ENCODE measurements around the gene DHX34. TPM values are rescaled to one million over a fixed set of nuclear protein-coding genes. Genes with fewer than 3 reads are reported as not detected.
"Not testable (repeated sequence)": the region's sequence is repeated elsewhere in the genome, so short reads cannot be mapped to it uniquely, and the experiment has no call there.

The DHX34 gene
- total RNA-seq, 2 experiments from 2014 or later, result 17.4 to 19.5 TPM

- not testable (repeated sequence) for H3K27me3 Mint-ChIP-seq
- peaks cover 10% of the 10 kb centered on the region for H3K36me3 Mint-ChIP-seq
Observed at GRCh38 chr19:47386582-47386981, 37.5 kb downstream of the DHX34 start.

GRCh38 chr19:47387623-47388022 lies 38.5 kb downstream of the DHX34 start:
- not testable (repeated sequence) for H3K27ac Mint-ChIP-seq, H3K4me3 Mint-ChIP-seq, H3K36me3 Mint-ChIP-seq, H3K27me3 Mint-ChIP-seq, H3K9me3 Mint-ChIP-seq, DNase-seq
- peaks cover 11% of the 10 kb centered on the region for H3K4me1 Mint-ChIP-seq

More at GRCh38 chr19:47386582-47386981, 37.5 kb downstream of the DHX34 start:
- not testable (repeated sequence) for H3K27ac Mint-ChIP-seq, DNase-seq, H3K9me3 Mint-ChIP-seq, H3K4me3 Mint-ChIP-seq
- H3K4me1 Mint-ChIP-seq, result peaks cover 14% of the 10 kb centered on the region

GRCh38 chr19:47388721-47389120 lies 39.6 kb downstream of the DHX34 start:
- not testable (repeated sequence) for H3K4me3 Mint-ChIP-seq, H3K36me3 Mint-ChIP-seq, H3K4me1 Mint-ChIP-seq, H3K9me3 Mint-ChIP-seq, H3K27me3 Mint-ChIP-seq, H3K27ac Mint-ChIP-seq, DNase-seq

GRCh38 chr19:47389150-47389556 lies 40.0 kb downstream of the DHX34 start:
- DNase-seq, result no peak
- H3K27ac Mint-ChIP-seq, result no peak overlapping the region
- peaks cover 4% of the 10 kb centered on the region for H3K4me1 Mint-ChIP-seq
- H3K4me3 Mint-ChIP-seq, result no peak overlapping the region
- H3K27me3 Mint-ChIP-seq, result peaks cover under 1% of the 10 kb centered on the region
- no peaks in the 10 kb centered on the region for H3K36me3 Mint-ChIP-seq
- no peaks in the 10 kb centered on the region for H3K9me3 Mint-ChIP-seq

GRCh38 chr19:47390533-47391488 lies 41.7 kb downstream of the DHX34 start:
- Mint-ChIP-seq H3K9me3 (no peaks in the 10 kb centered on the region), H3K36me3 (no peaks in the 10 kb centered on the region), H3K27ac (no peak overlapping the region), H3K4me3 (no peak overlapping the region), H3K4me1 (peaks cover 4% of the 10 kb centered on the region), H3K27me3 (peaks cover 5% of the 10 kb centered on the region)
- DNase-seq, result no peak

GRCh38 chr19:47391510-47392223 lies 42.6 kb downstream of the DHX34 start:
- no peak overlapping the region for H3K4me3 Mint-ChIP-seq
- DNase-seq, result peak; percentile 74
- peaks cover 4% of the 10 kb centered on the region for H3K4me1 Mint-ChIP-seq
- peaks cover 5% of the 10 kb centered on the region for H3K27me3 Mint-ChIP-seq
- H3K9me3 Mint-ChIP-seq, result no peaks in the 10 kb centered on the region
- no peaks in the 10 kb centered on the region for H3K36me3 Mint-ChIP-seq
- H3K27ac Mint-ChIP-seq, result no peak overlapping the region

GRCh38 chr19:47398707-47399597 lies 49.8 kb downstream of the DHX34 start:
- Mint-ChIP-seq H3K36me3 (no peaks in the 10 kb centered on the region), H3K4me1 (no peaks in the 10 kb centered on the region), H3K9me3 (no peaks in the 10 kb centered on the region), H3K27me3 (peaks cover 26% of the 10 kb centered on the region), H3K27ac (no peak overlapping the region), H3K4me3 (no peak overlapping the region)
- no peak for DNase-seq

GRCh38 chr19:47402504-47402903 lies 53.4 kb downstream of the DHX34 start:
- Mint-ChIP-seq H3K27ac (no peak overlapping the region), H3K27me3 (peaks cover 53% of the 10 kb centered on the region), H3K36me3 (no peaks in the 10 kb centered on the region), H3K4me3 (no peak overlapping the region), H3K9me3 (no peaks in the 10 kb centered on the region), H3K4me1 (no peaks in the 10 kb centered on the region)
- no peak for DNase-seq

- peaks cover 58% of the 10 kb centered on the region for H3K27me3 Mint-ChIP-seq
- H3K27ac Mint-ChIP-seq, result no peak overlapping the region
- H3K4me1 Mint-ChIP-seq, result no peaks in the 10 kb centered on the region
- DNase-seq, result no peak
- H3K9me3 Mint-ChIP-seq, result peaks cover 2% of the 10 kb centered on the region
- peaks cover 1% of the 10 kb centered on the region for H3K36me3 Mint-ChIP-seq
- H3K4me3 Mint-ChIP-seq, result no peak overlapping the region
Observed at GRCh38 chr19:47404334-47405196, 55.5 kb downstream of the DHX34 start.

GRCh38 chr19:47405197-47405550 lies 56.1 kb downstream of the DHX34 start:
- H3K9me3 Mint-ChIP-seq, result peaks cover 2% of the 10 kb centered on the region
- H3K4me1 Mint-ChIP-seq, result no peaks in the 10 kb centered on the region
- no peak overlapping the region for H3K4me3 Mint-ChIP-seq
- peaks cover 1% of the 10 kb centered on the region for H3K36me3 Mint-ChIP-seq
- H3K27ac Mint-ChIP-seq, result no peak overlapping the region
- H3K27me3 Mint-ChIP-seq, result peaks cover 58% of the 10 kb centered on the region
- no peak for DNase-seq

GRCh38 chr19:47405854-47406417 lies 56.8 kb downstream of the DHX34 start:
- peaks cover 1% of the 10 kb centered on the region for H3K36me3 Mint-ChIP-seq
- H3K4me1 Mint-ChIP-seq, result no peaks in the 10 kb centered on the region
- peaks cover 58% of the 10 kb centered on the region for H3K27me3 Mint-ChIP-seq
- peaks cover 2% of the 10 kb centered on the region for H3K9me3 Mint-ChIP-seq
- no peak overlapping the region for H3K27ac Mint-ChIP-seq
- DNase-seq, result no peak
- no peak overlapping the region for H3K4me3 Mint-ChIP-seq

GRCh38 chr19:47406711-47407416 lies 57.7 kb downstream of the DHX34 start:
- H3K27me3 Mint-ChIP-seq, result peaks cover 58% of the 10 kb centered on the region
- H3K36me3 Mint-ChIP-seq, result peaks cover 1% of the 10 kb centered on the region
- no peak overlapping the region for H3K4me3 Mint-ChIP-seq
- H3K9me3 Mint-ChIP-seq, result peaks cover 2% of the 10 kb centered on the region
- DNase-seq, result no peak
- H3K27ac Mint-ChIP-seq, result no peak overlapping the region
- H3K4me1 Mint-ChIP-seq, result no peaks in the 10 kb centered on the region

GRCh38 chr19:47407417-47407774 lies 58.3 kb downstream of the DHX34 start:
- Mint-ChIP-seq H3K36me3 (peaks cover 1% of the 10 kb centered on the region), H3K27me3 (peaks cover 58% of the 10 kb centered on the region), H3K9me3 (peaks cover 2% of the 10 kb centered on the region), H3K4me3 (no peak overlapping the region), H3K4me1 (no peaks in the 10 kb centered on the region), H3K27ac (no peak overlapping the region)
- no peak for DNase-seq

All from activated naive CD8-positive, alpha-beta T cell treated with anti-CD3 and anti-CD28 coated beads for 36 hours (primary cell).